HCT116 (cell line): ENCODE measurements around the gene IFI16. TPM values are rescaled to one million over a fixed set of nuclear protein-coding genes. Genes with fewer than 3 reads are reported as not detected.

Experiments
- ATAC-seq: fragments of 200-7000 bp; cut with Tn5 transposase; 2 replicates; pipeline ENCODE4 v1.9.1; 2020; ENCODE audit warnings: mild to moderate bottlenecking, moderate library complexity
- BruUV-seq: library from RNA; stranded (reverse); fragments of 400-500 nt; replicated peaks from 2 replicates; lab custom pipeline; 2021; lab: Mats Ljungman, UMichigan
- CTCF ChIA-PET: fragments of 300-600 bp; sonication (Branson Sonifier 250); formaldehyde crosslinking; loops from one replicate; lab custom pipeline; 2021; ENCODE audit warnings: antibody characterized with exemption; lab: Charles Lee
- POLR2A ChIA-PET: fragments of 300-600, 350-600 bp; sonication (Branson Sonifier 250); formaldehyde crosslinking; loops from one replicate; lab custom pipeline; 2021; ENCODE audit warnings: antibody characterized with exemption; lab: Charles Lee
- RAD21 ChIA-PET, 2 experiments: fragments of 300-600 bp; sonication (Branson Sonifier 250); formaldehyde crosslinking; loops; one replicate each; lab custom pipeline; 2023; ENCODE audit warnings: low total read pairs in 2 of 2; ENCODE audit not compliant: uncharacterized antibody in 2 of 2, unreplicated experiment in 2 of 2, low non-redundant PET in 1 of 2; lab: Charles Lee
- DNase-seq: peaks from one replicate; pipeline ENCODE4 v3.0.0-alpha.2; 2010; ENCODE audit warnings: low read depth, low spot score
- H2AFZ ChIP-seq: fragments of 200-600 bp; shearing (Covaris generic), sonication (generic); 2 replicates; pipeline ENCODE4 v1.6.1; 2017; ENCODE audit warnings: low read depth, mixed run types, mixed read lengths, antibody characterized with exemption, low read length; ENCODE audit not compliant: poor library complexity, severe bottlenecking
- H3K27ac ChIP-seq: 2 replicates; pipeline ENCODE4 v1.5.1; 2012; ENCODE audit warnings: low read depth, low read length
- H3K27me3 ChIP-seq: fragments of 200-600 bp; sonication (generic); 2 replicates; pipeline ENCODE4 v1.6.1; 2016; ENCODE audit warnings: mixed run types, low read length, mixed read lengths; ENCODE audit not compliant: insufficient read depth
- H3K36me3 ChIP-seq, 2 experiments: fragments of 200-500 bp in 1 of 2; fragments of 200-600 bp in 1 of 2; sonication (Bioruptor generic) in 1 of 2; sonication (generic) in 1 of 2; 2 replicates each; pipeline versions ENCODE4 v1.5.1 to v1.6.1; 2014 to 2016; ENCODE audit warnings: low read length in 2 of 2, inconsistent platforms in 1 of 2, mixed read lengths in 1 of 2, mixed run types in 1 of 2; ENCODE audit not compliant: insufficient read depth in 2 of 2, control insufficient read depth in 1 of 2
- H3K4me1 ChIP-seq, 2 experiments: fragments of 200-600 bp in 1 of 2; sonication (generic) in 1 of 2; 2 replicates each; pipeline versions ENCODE4 v1.5.1 to v1.6.1; 2012 to 2017; ENCODE audit warnings: low read length in 2 of 2, inconsistent platforms in 1 of 2, mild to moderate bottlenecking in 1 of 2, mixed read lengths in 1 of 2, mixed run types in 1 of 2, moderate library complexity in 1 of 2; ENCODE audit not compliant: insufficient read depth in 2 of 2, control insufficient read depth in 1 of 2
- H3K4me2 ChIP-seq: fragments of 200-600 bp; sonication (generic); 2 replicates; pipeline ENCODE4 v1.6.1; 2017; ENCODE audit warnings: mixed run types, low read length, mixed read lengths
- H3K4me3 ChIP-seq, 2 experiments: fragments of 200-600 bp in 1 of 2; sonication (generic) in 1 of 2; replicated peaks in 1 of 2; 2 replicates each; pipeline ENCODE4 v1.5.1; 2011 to 2016; ENCODE audit warnings: low read length in 2 of 2, control low read depth in 1 of 2, low read depth in 1 of 2, mild to moderate bottlenecking in 1 of 2, mixed read lengths in 1 of 2, mixed run types in 1 of 2
- H3K79me2 ChIP-seq: fragments of 200-600 bp; sonication (generic); 2 replicates; pipeline ENCODE4 v1.6.1; 2017; ENCODE audit warnings: mild to moderate bottlenecking, mixed run types, low read length, moderate library complexity, mixed read lengths; ENCODE audit not compliant: insufficient read depth
- H3K9ac ChIP-seq: fragments of 200-600 bp; sonication (generic); 2 replicates; pipeline ENCODE4 v1.6.1; 2016; ENCODE audit warnings: low read length, mixed read lengths
- H3K9me2 ChIP-seq: fragments of 200-600 bp; sonication (generic), shearing (Covaris generic); 2 replicates; pipeline ENCODE4 v1.6.1; 2017; ENCODE audit warnings: mixed run types, mild to moderate bottlenecking, moderate library complexity; ENCODE audit not compliant: insufficient read depth
- H3K9me3 ChIP-seq, 2 experiments: fragments of 200-500 bp in 1 of 2; fragments of 200-600 bp in 1 of 2; sonication (Bioruptor generic) in 1 of 2; sonication (generic) in 1 of 2; 2 replicates each; pipeline ENCODE4 v1.6.1; 2014 to 2017; ENCODE audit warnings: low read length in 2 of 2, mixed read lengths in 2 of 2, inconsistent platforms in 1 of 2, low read depth in 1 of 2, mild to moderate bottlenecking in 1 of 2, mixed run types in 1 of 2, moderate library complexity in 1 of 2; ENCODE audit not compliant: control insufficient read depth in 1 of 2, insufficient read depth in 1 of 2
- H4K20me1 ChIP-seq: fragments of 200-600 bp; sonication (generic), shearing (Covaris generic); 2 replicates; pipeline ENCODE4 v1.6.1; 2017; ENCODE audit warnings: mixed run types, mild to moderate bottlenecking, moderate library complexity; ENCODE audit not compliant: insufficient read depth
- CEBPB ChIP-seq: IDR thresholded peaks from 2 replicates; pipeline ENCODE4 v1.6.1; 2012; ENCODE audit warnings: low read depth
- EGR1 ChIP-seq: IDR thresholded peaks from 2 replicates; pipeline ENCODE4 v1.6.1; 2012; ENCODE audit warnings: low read depth
- EZH2 ChIP-seq: fragments of 200-600 bp; sonication (generic); IDR thresholded peaks from 2 replicates; pipeline ENCODE4 v1.6.1; 2017; ENCODE audit warnings: antibody characterized with exemption, mixed run types
- JUND ChIP-seq: IDR thresholded peaks from 2 replicates; pipeline ENCODE4 v1.6.1; 2012
- POLR2A ChIP-seq: IDR thresholded peaks from 2 replicates; pipeline ENCODE4 v1.7.0; 2011; ENCODE audit warnings: borderline replicate concordance; ENCODE audit not compliant: insufficient read depth, insufficient read length; ENCODE audit errors: extremely low read depth
- RAD21 ChIP-seq: IDR thresholded peaks from 2 replicates; pipeline ENCODE4 v1.6.1; 2012; ENCODE audit warnings: low read depth, mild to moderate bottlenecking
- SIN3A ChIP-seq: IDR thresholded peaks from 2 replicates; pipeline ENCODE4 v1.6.1; 2012; ENCODE audit warnings: low read depth
- SRF ChIP-seq: IDR thresholded peaks from 2 replicates; pipeline ENCODE4 v1.6.1; 2012; ENCODE audit warnings: low read depth
- YY1 ChIP-seq: IDR thresholded peaks from 2 replicates; pipeline ENCODE4 v1.6.1; 2011; ENCODE audit warnings: low read length, low read depth, moderate library complexity, mild to moderate bottlenecking; ENCODE audit not compliant: insufficient replicate concordance; ENCODE audit errors: extremely low read depth
- ZNF274 ChIP-seq: fragments of 200-500 bp; sonication (Bioruptor generic); IDR thresholded peaks from 2 replicates; pipeline ENCODE4 v1.6.1; 2014; ENCODE audit warnings: mild to moderate bottlenecking, low read depth, low read length, inconsistent platforms
- intact Hi-C: fragments of 100-400 bp; cut with micrococcal nuclease; formaldehyde crosslinking; loops from 2 replicates; pipeline ENCODE4 v1.10.0; 2022
- total RNA-seq: library from RNA; stranded (reverse); gene quantifications from one replicate; pipeline ENCODE4 v1.2.1, GENCODE V29; 2021; ENCODE audit not compliant: unreplicated experiment
- TF ChIP-seq, protein P1 (sequence below): IDR thresholded peaks from 2 replicates; pipeline ENCODE4 v1.6.1; 2011; ENCODE audit warnings: mild to moderate bottlenecking, low read length, moderate library complexity; ENCODE audit not compliant: insufficient replicate concordance; ENCODE audit errors: extremely low read depth

IFI16 gene
- total RNA-seq, 1 experiment from 2014 or later, result 1.6 TPM

DNA sequence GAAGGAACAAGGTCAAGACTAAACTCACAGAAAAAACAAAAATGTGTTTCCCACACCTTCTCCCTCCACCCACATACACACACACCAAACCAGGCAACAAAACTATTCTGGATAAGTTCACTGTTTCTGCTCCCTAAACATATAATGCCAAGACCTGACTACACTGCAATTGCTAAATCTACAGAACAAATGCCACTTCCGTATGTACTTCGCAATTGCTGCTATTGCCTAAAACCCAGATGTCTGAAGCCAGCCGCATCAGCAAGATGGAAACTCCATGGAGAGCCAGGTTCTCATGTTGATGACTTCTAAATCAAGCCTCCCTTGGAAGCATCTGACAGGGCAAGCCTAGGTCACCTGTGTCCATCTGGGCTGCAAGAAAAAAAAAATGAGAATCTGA, 75.2 kb downstream of the IFI16 start:
- no peaks in the 10 kb centered on the region for H3K36me3 ChIP-seq
- no peaks in the 10 kb centered on the region; the same call in 1 of the 2 replicates for H3K27me3 ChIP-seq
- ATAC-seq (no peak), DNase-seq (no peak)
- no peak overlapping the region for H3K4me2 ChIP-seq
- POLR2A ChIA-PET, result no interaction called here
- no TSS peak for BruUV-seq
- H4K20me1 ChIP-seq, result no peaks in the 10 kb centered on the region
- H3K4me3 ChIP-seq, result no peak overlapping the region
- H3K79me2 ChIP-seq, result no peaks in the 10 kb centered on the region
- H3K27ac ChIP-seq, result no peak overlapping the region
- H2AFZ ChIP-seq, result no peak overlapping the region
- no peak overlapping the region for H3K9ac ChIP-seq
- H3K9me2 ChIP-seq, result no peaks in the 10 kb centered on the region
- CTCF ChIA-PET, result no interaction called here
- intact Hi-C loops, result no loop called here
- H3K9me3 ChIP-seq, result no peaks in the 10 kb centered on the region
- TF ChIP-seq ZNF274, result no peak
- H3K4me1 ChIP-seq, result no peaks in the 10 kb centered on the region
- RAD21 ChIA-PET, result no interaction called here

DNA sequence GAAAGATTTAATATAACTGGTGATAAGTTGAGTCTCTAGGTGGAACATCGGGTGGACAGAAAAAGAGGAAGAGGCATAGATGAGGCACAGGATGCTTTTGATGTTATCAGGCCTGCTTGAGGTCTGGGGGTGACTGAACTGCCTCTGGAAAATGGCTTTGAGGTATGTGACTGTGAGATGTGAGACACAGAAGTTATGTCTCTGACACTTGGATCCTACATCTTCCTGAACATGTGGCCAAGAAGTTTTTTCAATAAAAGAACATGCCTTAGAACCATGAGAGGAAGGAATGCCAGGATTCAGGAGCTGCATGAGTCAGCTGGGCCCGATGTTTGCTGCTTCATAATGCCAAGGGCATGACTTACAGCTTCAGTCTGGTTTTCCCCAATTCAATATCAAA, 78.3 kb downstream of the IFI16 start:
- intact Hi-C loops, result no loop called here
- Histone ChIP-seq H4K20me1 (no peaks in the 10 kb centered on the region), H3K9me2 (no peaks in the 10 kb centered on the region), H3K4me2 (no peak overlapping the region), H3K9ac (no peak overlapping the region), H3K36me3 (no peaks in the 10 kb centered on the region), H3K79me2 (no peaks in the 10 kb centered on the region), H3K4me1 (no peaks in the 10 kb centered on the region), H3K4me3 (no peak overlapping the region), H3K27me3 (no peaks in the 10 kb centered on the region), H3K9me3 (no peaks in the 10 kb centered on the region), H2AFZ (no peak overlapping the region), H3K27ac (no peak overlapping the region)
- CTCF ChIA-PET, result no interaction called here
- POLR2A ChIA-PET, result no interaction called here
- TF ChIP-seq SRF (no peak), EZH2 (no peak), EGR1 (no peak), YY1 (no peak), CEBPB (no peak), POLR2A (no peak), RAD21 (no peak), JUND (no peak), SIN3A (no peak)
- TF ChIP-seq, protein P1, sequence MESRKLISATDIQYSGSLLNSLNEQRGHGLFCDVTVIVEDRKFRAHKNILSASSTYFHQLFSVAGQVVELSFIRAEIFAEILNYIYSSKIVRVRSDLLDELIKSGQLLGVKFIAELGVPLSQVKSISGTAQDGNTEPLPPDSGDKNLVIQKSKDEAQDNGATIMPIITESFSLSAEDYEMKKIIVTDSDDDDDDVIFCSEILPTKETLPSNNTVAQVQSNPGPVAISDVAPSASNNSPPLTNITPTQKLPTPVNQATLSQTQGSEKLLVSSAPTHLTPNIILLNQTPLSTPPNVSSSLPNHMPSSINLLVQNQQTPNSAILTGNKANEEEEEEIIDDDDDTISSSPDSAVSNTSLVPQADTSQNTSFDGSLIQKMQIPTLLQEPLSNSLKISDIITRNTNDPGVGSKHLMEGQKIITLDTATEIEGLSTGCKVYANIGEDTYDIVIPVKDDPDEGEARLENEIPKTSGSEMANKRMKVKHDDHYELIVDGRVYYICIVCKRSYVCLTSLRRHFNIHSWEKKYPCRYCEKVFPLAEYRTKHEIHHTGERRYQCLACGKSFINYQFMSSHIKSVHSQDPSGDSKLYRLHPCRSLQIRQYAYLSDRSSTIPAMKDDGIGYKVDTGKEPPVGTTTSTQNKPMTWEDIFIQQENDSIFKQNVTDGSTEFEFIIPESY, result no peak
- no peak for DNase-seq
- RAD21 ChIA-PET, result no interaction called here
- no peak for ATAC-seq
- no TSS peak for BruUV-seq
